H9 (cell line): ENCODE measurements around the gene TREML2. TPM values are rescaled to one million over a fixed set of nuclear protein-coding genes. Genes with fewer than 3 reads are reported as not detected.
"Not testable (repeated sequence)": the region's sequence is repeated elsewhere in the genome, so short reads cannot be mapped to it uniquely, and the experiment has no call there.

Experiments
- DNase-seq: peaks from one replicate; pipeline ENCODE4 v3.0.0-alpha.2; 2017
- H2AFZ ChIP-seq: one replicate; pipeline ENCODE4 v1.6.1; 2013; ENCODE audit warnings: mild to moderate bottlenecking, low read length, control low read depth, moderate library complexity
- H2AK5ac ChIP-seq: 2 replicates; pipeline ENCODE4 v1.6.1; 2013; ENCODE audit warnings: low read length, control low read depth, mixed read lengths; ENCODE audit not compliant: insufficient read length
- H2BK120ac ChIP-seq: one replicate; pipeline ENCODE4 v1.6.1; 2013; ENCODE audit warnings: low read depth, mild to moderate bottlenecking, low read length, control low read depth, inconsistent platforms; ENCODE audit not compliant: poor library complexity, severe bottlenecking
- H2BK12ac ChIP-seq: 2 replicates; pipeline ENCODE4 v1.6.1; 2013; ENCODE audit warnings: low read length, control low read depth, mixed read lengths, low read depth; ENCODE audit not compliant: insufficient read length
- H2BK15ac ChIP-seq: 2 replicates; pipeline ENCODE4 v1.6.1; 2013; ENCODE audit warnings: low read depth, low read length, control low read depth
- H2BK20ac ChIP-seq: one replicate; pipeline ENCODE4 v1.6.1; 2013; ENCODE audit warnings: low read depth, mild to moderate bottlenecking, low read length, control low read depth, inconsistent platforms; ENCODE audit not compliant: poor library complexity, severe bottlenecking
- H2BK5ac ChIP-seq: 2 replicates; pipeline ENCODE4 v1.6.1; 2013; ENCODE audit warnings: low read length, control low read depth, mixed read lengths; ENCODE audit not compliant: insufficient read length
- H3K14ac ChIP-seq: 2 replicates; pipeline ENCODE4 v1.6.1; 2013; ENCODE audit warnings: low read length, control low read depth; ENCODE audit not compliant: insufficient read depth
- H3K18ac ChIP-seq: 2 replicates; pipeline ENCODE4 v1.6.1; 2013; ENCODE audit warnings: low read depth, mild to moderate bottlenecking, mixed read lengths, low read length, control low read depth; ENCODE audit not compliant: insufficient read length
- H3K23ac ChIP-seq: 2 replicates; pipeline ENCODE4 v1.6.1; 2013; ENCODE audit warnings: low read length, control low read depth, mixed read lengths, low read depth; ENCODE audit not compliant: insufficient read length
- H3K23me2 ChIP-seq: 2 replicates; pipeline ENCODE4 v1.6.1; 2013; ENCODE audit warnings: low read depth, mild to moderate bottlenecking, mixed read lengths, low read length, control low read depth; ENCODE audit not compliant: insufficient read length, poor library complexity, severe bottlenecking
- H3K27ac ChIP-seq: 2 replicates; pipeline ENCODE4 v1.5.1; 2013; ENCODE audit warnings: low read length, control low read depth, mixed read lengths, low read depth; ENCODE audit not compliant: insufficient read length
- H3K27me3 ChIP-seq: 2 replicates; pipeline ENCODE4 v1.6.1; 2013; ENCODE audit warnings: low read length, control low read depth, inconsistent platforms; ENCODE audit not compliant: insufficient read depth
- H3K4ac ChIP-seq: 2 replicates; pipeline ENCODE4 v1.6.1; 2013; ENCODE audit warnings: low read depth, mild to moderate bottlenecking, control low read depth, inconsistent platforms, low read length, moderate library complexity
- H3K4me1 ChIP-seq: 2 replicates; pipeline ENCODE4 v1.6.1; 2013; ENCODE audit warnings: low read length, control low read depth, inconsistent platforms; ENCODE audit not compliant: insufficient read depth
- H3K4me2 ChIP-seq: 2 replicates; pipeline ENCODE4 v1.6.1; 2013; ENCODE audit warnings: low read length, control low read depth, mixed read lengths; ENCODE audit not compliant: insufficient read length, insufficient read depth
- H3K56ac ChIP-seq: 2 replicates; pipeline ENCODE4 v1.6.1; 2013; ENCODE audit warnings: low read depth, mild to moderate bottlenecking, mixed read lengths, low read length, control low read depth; ENCODE audit not compliant: insufficient read length
- H3K79me1 ChIP-seq: 2 replicates; pipeline ENCODE4 v1.6.1; 2013; ENCODE audit warnings: low read depth, mild to moderate bottlenecking, moderate library complexity, low read length, control low read depth, inconsistent platforms; ENCODE audit not compliant: insufficient read depth, poor library complexity, severe bottlenecking
- H3K79me2 ChIP-seq: 2 replicates; pipeline ENCODE4 v1.6.1; 2013; ENCODE audit warnings: low read length, control low read depth, inconsistent platforms; ENCODE audit not compliant: insufficient read depth
- H3K9ac ChIP-seq: 2 replicates; pipeline ENCODE4 v1.6.1; 2013; ENCODE audit warnings: low read length, control low read depth, mixed read lengths; ENCODE audit not compliant: insufficient read length; ENCODE audit errors: extremely low read depth
- H3K9me3 ChIP-seq: one replicate; pipeline ENCODE4 v1.6.1; 2013; ENCODE audit warnings: low read depth, low read length, inconsistent platforms; ENCODE audit not compliant: control insufficient read depth
- H3T11ph ChIP-seq: one replicate; pipeline ENCODE4 v1.6.1; 2013; ENCODE audit warnings: mild to moderate bottlenecking, low read length, control low read depth, inconsistent platforms
- H4K20me1 ChIP-seq: one replicate; pipeline ENCODE4 v1.6.1; 2013; ENCODE audit not compliant: control insufficient read depth, insufficient read length, insufficient read depth
- H4K5ac ChIP-seq: 2 replicates; pipeline ENCODE4 v1.6.1; 2013; ENCODE audit warnings: low read depth, mild to moderate bottlenecking, mixed read lengths, low read length, control low read depth; ENCODE audit not compliant: insufficient read length
- H4K8ac ChIP-seq: replicated peaks from 2 replicates; pipeline ENCODE4 v1.6.1; 2013; ENCODE audit warnings: low read length, control low read depth, mixed read lengths, low read depth; ENCODE audit not compliant: insufficient read length
- H4K91ac ChIP-seq: 2 replicates; pipeline ENCODE4 v1.6.1; 2013; ENCODE audit warnings: low read depth, mild to moderate bottlenecking, moderate library complexity, mixed read lengths, low read length, control low read depth; ENCODE audit not compliant: insufficient read length
- H3K27ac Mint-ChIP-seq, 3 experiments: 2 replicates in 2 of 3; 3 replicates in 1 of 3; pipeline ENCODE4 v1.8.0; 2020 to 2021; ENCODE audit warnings: mixed read lengths in 3 of 3, mild to moderate bottlenecking in 1 of 3, moderate library complexity in 1 of 3
- H3K27me3 Mint-ChIP-seq: 2 replicates; pipeline ENCODE4 v1.8.0; 2021; ENCODE audit warnings: low read depth, mild to moderate bottlenecking, moderate library complexity, mixed read lengths
- H3K36me3 Mint-ChIP-seq, 3 experiments: 2 replicates in 2 of 3; 3 replicates in 1 of 3; pipeline ENCODE4 v1.8.0; 2020 to 2021; ENCODE audit warnings: low read depth in 3 of 3, mixed read lengths in 3 of 3; ENCODE audit not compliant: insufficient read depth in 1 of 3
- H3K4me1 Mint-ChIP-seq, 2 experiments: 2 replicates each; pipeline ENCODE4 v1.8.0; 2020; ENCODE audit warnings: mixed read lengths in 2 of 2
- H3K4me3 Mint-ChIP-seq, 2 experiments: 2 replicates in 1 of 2; 3 replicates in 1 of 2; pipeline ENCODE4 v1.8.0; 2020 to 2021; ENCODE audit warnings: mild to moderate bottlenecking in 2 of 2, mixed read lengths in 2 of 2, moderate library complexity in 1 of 2
- H3K9me3 Mint-ChIP-seq, 2 experiments: 2 replicates in 1 of 2; 3 replicates in 1 of 2; pipeline ENCODE4 v1.8.0; 2020; ENCODE audit warnings: mild to moderate bottlenecking in 2 of 2, mixed read lengths in 2 of 2, moderate library complexity in 1 of 2
- WGBS: extraction: QIAGEN DNeasy Blood & Tissue Kit; methylation state at CpG from one replicate; pipeline ENCODE4 v1.1.7; 2013; ENCODE audit warnings: missing lambda C conversion rate, low lambda C conversion rate, mixed read lengths; ENCODE audit not compliant: insufficient read length; ENCODE audit errors: extremely low coverage; 5-methylcytosine and 5-hydroxymethylcytosine counted together
- total RNA-seq: library from RNA; stranded (reverse); gene quantifications from 2 replicates; pipeline ENCODE4 v1.2.1, GENCODE V29; 2021
- TF ChIP-seq, protein P1 (sequence below): fragments of 200-600 bp; sonication (generic); conservative IDR thresholded peaks from 3 replicates; pipeline ENCODE4 v1.8.0; 2021; ENCODE audit warnings: antibody characterized with exemption, mild to moderate bottlenecking

The TREML2 gene
- total RNA-seq, 1 experiment from 2014 or later: 0.07 TPM

DNA sequence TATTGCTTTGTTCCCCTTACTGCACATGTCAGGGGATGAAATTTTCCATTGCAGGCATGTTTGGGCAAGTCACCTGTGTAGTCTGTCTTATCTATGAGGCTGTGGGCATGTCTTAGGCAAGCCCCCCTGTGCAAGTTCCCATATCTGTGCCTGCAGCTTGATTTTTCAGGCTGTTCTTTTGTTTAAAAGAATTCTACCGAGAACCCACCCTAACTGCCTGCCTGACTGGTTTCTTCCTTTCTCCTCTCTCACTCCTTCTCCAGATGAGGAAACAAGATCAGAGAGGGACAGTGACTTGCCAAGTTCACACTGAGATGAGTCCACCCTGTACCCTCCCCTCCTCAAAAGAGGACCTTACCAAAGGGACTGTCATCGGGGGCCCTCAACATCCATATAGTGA lies 11.0 kb downstream of the TREML2 start:
- Histone ChIP-seq H3T11ph (no peak overlapping the region), H3K23me2 (no peaks in the 10 kb centered on the region), H3K4ac (no peak overlapping the region), H2AK5ac (no peak overlapping the region), H2BK15ac (no peak overlapping the region), H3K79me2 (no peaks in the 10 kb centered on the region), H3K9me3 (peaks cover 10% of the 10 kb centered on the region), H2BK5ac (no peak overlapping the region), H3K27ac (no peak overlapping the region), H3K14ac (no peak overlapping the region), H4K91ac (no peak overlapping the region), H2AFZ (no peak overlapping the region), H4K5ac (no peak overlapping the region), H2BK12ac (no peak overlapping the region), H3K56ac (no peak overlapping the region), H3K4me1 (no peaks in the 10 kb centered on the region), H3K79me1 (no peaks in the 10 kb centered on the region), H3K4me2 (no peak overlapping the region), H3K23ac (no peak overlapping the region), H2BK120ac (no peak overlapping the region), H3K9ac (no peak overlapping the region), H2BK20ac (no peak overlapping the region), H3K27me3 (no peaks in the 10 kb centered on the region), H4K8ac (no peak overlapping the region), H3K18ac (no peak overlapping the region), H4K20me1 (no peaks in the 10 kb centered on the region)
- no CpG with 5 or more reads among the region's 2 CpGs for WGBS
- Mint-ChIP-seq H3K27me3 (peaks cover 11% of the 10 kb centered on the region), H3K9me3 (peaks cover 14 to 15% of the 10 kb centered on the region in 2 experiments), H3K4me3 (no peak overlapping the region; a peak in 1 of 5 replicates), H3K4me1 (no peaks in the 10 kb centered on the region), H3K27ac (no peak overlapping the region), H3K36me3 (peaks cover 6 to 15% (median 11%) of the 10 kb centered on the region in 3 experiments)
- DNase-seq: no peak
- TF ChIP-seq, protein P1, sequence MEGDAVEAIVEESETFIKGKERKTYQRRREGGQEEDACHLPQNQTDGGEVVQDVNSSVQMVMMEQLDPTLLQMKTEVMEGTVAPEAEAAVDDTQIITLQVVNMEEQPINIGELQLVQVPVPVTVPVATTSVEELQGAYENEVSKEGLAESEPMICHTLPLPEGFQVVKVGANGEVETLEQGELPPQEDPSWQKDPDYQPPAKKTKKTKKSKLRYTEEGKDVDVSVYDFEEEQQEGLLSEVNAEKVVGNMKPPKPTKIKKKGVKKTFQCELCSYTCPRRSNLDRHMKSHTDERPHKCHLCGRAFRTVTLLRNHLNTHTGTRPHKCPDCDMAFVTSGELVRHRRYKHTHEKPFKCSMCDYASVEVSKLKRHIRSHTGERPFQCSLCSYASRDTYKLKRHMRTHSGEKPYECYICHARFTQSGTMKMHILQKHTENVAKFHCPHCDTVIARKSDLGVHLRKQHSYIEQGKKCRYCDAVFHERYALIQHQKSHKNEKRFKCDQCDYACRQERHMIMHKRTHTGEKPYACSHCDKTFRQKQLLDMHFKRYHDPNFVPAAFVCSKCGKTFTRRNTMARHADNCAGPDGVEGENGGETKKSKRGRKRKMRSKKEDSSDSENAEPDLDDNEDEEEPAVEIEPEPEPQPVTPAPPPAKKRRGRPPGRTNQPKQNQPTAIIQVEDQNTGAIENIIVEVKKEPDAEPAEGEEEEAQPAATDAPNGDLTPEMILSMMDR: no peak

DNA sequence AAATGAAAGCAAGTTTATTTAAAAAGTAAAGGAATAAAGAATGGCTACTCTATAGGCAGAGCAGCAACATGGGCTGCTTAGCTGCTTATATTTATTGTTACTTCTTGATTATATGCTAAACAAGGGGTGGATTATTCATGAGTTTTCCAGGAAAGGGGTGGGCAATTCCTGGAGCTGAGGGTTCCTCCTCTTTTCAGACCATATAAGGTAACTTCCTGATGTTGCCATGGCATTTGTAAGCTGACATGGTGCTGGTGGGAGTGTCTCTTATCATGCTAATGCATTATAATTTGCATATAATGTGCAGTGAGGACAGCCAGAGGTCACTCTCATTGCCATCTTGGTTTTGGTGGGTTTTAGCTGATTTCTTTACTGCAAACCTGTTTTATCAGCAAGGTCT lies 11.9 kb downstream of the TREML2 start:
- not testable (repeated sequence) for H3K27me3 Mint-ChIP-seq, H3K56ac ChIP-seq, H3K4ac ChIP-seq, H4K5ac ChIP-seq, H3K18ac ChIP-seq, H3K23ac ChIP-seq, H2BK120ac ChIP-seq, H3K14ac ChIP-seq, H2AFZ ChIP-seq, H3K27ac ChIP-seq, H3K79me2 ChIP-seq, H4K91ac ChIP-seq, H4K8ac ChIP-seq, H3K4me1 Mint-ChIP-seq, H2BK20ac ChIP-seq, H3T11ph ChIP-seq, H3K79me1 ChIP-seq, H2AK5ac ChIP-seq, H3K4me1 ChIP-seq, H2BK15ac ChIP-seq, H4K20me1 ChIP-seq, H3K9ac ChIP-seq, H3K23me2 ChIP-seq, H3K27ac Mint-ChIP-seq, DNase-seq, H2BK5ac ChIP-seq, H3K4me3 Mint-ChIP-seq, H3K4me2 ChIP-seq, H2BK12ac ChIP-seq, H3K27me3 ChIP-seq
- Mint-ChIP-seq H3K9me3 (peaks cover 14 to 15% of the 10 kb centered on the region in 2 experiments), H3K36me3 (peaks cover 6 to 15% (median 11%) of the 10 kb centered on the region in 3 experiments)
- H3K9me3 ChIP-seq: peaks cover 10% of the 10 kb centered on the region
